Measurements from ENCODE around the gene PEPD.

The PEPD gene

GRCh38 chr19:33347300-33347699, 174.3 kb downstream of the PEPD start:
- DNase-seq = no peak

GRCh38 chr19:33346665-33347064, 174.9 kb downstream of the PEPD start:
- DNase-seq = no peak

GRCh38 chr19:33345163-33345562, 176.4 kb downstream of the PEPD start:
- no peak for DNase-seq

GRCh38 chr19:33344573-33344925, 177.0 kb downstream of the PEPD start:
- no peak for DNase-seq

GRCh38 chr19:33343859-33344572, 177.6 kb downstream of the PEPD start:
- DNase-seq = no peak

- DNase-seq = no peak
Measured at GRCh38 chr19:33343301-33343700, 178.3 kb downstream of the PEPD start.

- no peak for DNase-seq
Measured at GRCh38 chr19:33340991-33341390, 180.6 kb downstream of the PEPD start.

- DNase-seq = no peak
Measured at GRCh38 chr19:33339016-33339984, 182.3 kb downstream of the PEPD start.
